GM19395 (cell line): ENCODE measurements around the gene OR4D9.
A peak's percentile ranks its signal among the peaks of the same experiment; 100 is the strongest.

ENCODE experiments used
- ATAC-seq: cut with Tn5 transposase; IDR thresholded peaks from one replicate; pipeline ENCODE4 v1.9.1; 2021; ENCODE audit warnings: mild to moderate bottlenecking, moderate library complexity; ENCODE audit not compliant: unreplicated experiment

The OR4D9 gene

DNA sequence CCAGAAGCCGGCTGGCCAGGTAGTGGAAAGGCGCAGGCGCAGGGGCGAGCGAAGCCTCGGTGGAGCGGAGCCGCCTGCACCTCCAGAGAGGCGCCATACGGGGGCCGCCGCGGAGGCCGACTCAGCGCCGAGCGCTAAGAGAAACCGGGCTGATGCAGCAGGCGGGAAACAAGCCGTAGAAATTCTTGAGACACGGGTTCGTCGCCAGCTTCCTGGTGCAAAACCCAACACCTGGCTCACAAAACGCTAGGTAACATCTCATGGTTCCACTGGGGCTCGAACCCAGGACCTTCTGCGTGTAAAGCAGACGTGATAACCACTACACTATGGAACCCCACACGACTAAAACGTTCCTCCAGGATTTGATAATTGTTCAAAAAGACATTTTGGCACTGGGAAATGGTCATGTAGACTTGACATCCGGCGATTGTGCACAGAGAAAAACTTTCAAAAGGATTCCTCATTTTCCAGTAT, 39.1 kb downstream of the OR4D9 start:
- ATAC-seq, result peak; percentile 85

DNA sequence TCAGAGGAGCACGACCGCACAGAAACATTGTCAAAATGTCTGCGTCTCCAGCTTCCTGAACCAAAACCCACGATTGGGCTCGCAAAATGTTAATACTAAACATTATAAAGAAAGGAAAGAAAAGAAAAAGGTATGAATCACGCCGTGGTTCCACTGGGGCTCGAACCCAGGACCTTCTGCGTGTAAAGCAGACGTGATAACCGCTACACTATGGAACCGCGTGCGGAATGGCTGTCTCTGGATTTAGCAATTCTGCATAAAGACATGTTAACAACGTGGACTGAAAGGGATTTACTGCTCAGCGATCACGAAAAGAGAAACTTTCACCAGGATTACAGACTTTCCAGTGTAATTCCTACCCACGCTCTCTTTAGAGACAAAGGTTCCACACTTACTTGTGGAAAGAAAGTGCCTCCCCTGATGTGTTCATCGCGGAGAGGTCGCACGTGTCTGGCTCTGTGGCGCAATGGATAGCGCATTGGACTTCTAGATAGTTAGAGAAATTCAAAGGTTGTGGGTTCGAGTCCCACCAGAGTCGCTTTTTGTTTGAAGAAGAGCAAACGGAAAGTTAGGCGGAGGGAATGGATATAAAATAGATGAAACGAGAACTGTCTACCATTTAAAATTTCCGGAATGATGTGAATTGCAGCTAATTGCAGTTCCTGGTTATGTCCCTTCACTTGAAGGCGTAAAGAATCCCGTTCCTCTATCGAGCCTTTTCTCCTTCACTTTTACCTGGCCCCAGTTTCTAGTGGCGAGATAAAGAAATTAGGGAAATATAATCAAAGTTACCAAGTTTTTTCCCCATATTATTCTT, 39.7 kb downstream of the OR4D9 start:
- ATAC-seq, result peak; percentile 48

DNA sequence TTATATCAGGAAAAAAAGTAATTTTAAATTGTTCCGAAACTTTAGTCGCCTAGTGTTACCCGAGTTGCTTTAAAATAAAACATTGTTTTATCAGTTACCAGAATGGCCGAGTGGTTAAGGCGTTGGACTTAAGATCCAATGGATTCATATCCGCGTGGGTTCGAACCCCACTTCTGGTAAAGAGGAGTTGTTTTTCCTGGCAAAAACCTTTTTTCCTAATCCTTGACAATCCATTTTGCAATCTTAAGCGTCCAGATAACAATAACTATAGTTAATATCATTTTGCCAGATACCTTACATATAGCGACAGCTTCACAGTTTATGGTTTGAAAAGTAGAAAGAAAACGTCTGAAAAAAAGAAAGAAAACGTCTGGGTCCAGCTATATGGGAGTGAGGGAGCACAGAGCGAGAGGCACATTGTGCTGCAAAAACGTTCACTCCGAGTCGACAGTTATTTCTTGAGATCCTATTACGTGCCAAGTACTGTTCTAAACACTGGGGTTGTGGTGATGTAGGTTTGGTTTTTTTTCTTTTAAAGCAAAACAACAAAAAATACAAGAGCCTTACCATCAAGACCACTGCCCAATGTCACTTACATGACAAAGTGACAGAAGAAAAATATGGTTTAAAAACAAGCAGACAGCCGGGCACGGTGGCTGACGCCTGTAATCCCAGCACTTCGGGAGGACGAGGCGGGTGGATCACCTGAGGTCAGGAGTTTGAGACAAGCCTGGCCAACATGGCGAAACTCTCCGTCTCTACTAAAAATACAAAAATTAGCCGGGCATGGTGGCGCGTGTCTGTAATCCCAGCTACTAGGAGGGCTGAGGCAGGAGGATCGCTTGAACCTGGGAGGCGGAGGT, 40.6 kb downstream of the OR4D9 start:
- ATAC-seq, result no peak

DNA sequence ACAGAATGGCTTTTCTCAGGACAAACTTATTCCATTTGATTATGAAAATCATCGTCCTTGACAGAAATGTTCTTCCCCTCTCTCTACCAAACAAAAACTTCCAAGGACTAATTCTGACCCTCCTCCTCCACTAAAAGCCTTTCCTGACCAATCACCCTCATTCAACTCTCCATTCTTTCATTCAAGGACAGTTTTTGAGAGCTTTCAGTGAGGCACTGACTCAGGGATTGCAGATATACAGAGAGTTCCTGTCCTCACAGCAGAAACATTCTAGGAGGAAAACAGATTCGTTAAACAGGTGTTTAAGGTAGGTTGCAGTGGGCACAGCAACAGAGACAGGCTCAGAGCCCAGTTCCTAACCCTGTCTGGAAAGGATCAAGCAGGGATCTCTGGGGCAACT, 41.5 kb downstream of the OR4D9 start:
- ATAC-seq, result no peak

DNA sequence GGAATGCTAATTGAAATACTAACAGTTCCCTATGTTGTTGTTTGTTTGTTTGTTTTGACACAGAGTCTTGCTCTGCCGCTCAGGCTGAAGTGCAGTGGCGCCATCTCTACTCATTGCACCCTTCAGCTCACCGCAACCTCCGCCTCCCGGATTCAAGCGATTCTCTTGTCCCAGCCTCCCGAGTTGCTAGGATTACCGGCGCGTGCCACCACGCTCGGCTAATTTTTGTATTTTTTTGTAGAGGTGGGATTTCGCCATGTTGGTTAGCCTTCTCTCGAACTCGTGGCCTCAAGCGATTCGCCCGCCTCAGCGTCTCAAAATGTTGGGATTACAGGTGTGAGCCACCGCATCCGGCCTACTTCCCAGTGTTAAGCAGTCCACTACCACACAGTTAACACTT, 42.0 kb downstream of the OR4D9 start:
- ATAC-seq, result no peak

DNA sequence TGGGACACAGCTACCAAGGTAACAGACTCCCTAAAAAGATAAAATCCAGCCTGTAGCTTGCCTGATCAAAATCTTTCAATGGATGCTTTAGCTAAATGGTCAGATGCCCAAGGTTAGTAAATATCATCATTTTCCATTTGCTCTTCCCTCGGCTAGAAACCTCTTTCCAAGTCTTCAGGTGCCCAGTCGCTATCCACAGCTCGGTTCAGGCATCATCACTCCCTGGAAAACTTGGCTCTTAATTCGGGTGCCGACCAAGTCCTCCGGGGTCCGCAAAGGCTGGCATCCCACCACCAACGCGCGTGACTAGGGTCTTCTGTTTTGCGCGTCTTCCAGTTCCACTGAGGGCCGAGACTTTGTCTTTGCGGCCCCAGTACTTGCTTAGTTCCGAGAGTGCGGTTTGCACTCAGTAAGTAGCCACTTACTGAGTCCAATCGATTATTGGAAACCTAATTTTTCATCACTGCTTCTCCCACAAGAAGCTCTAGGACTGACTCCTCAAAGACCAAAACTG, 44.3 kb downstream of the OR4D9 start:
- no peak for ATAC-seq

DNA sequence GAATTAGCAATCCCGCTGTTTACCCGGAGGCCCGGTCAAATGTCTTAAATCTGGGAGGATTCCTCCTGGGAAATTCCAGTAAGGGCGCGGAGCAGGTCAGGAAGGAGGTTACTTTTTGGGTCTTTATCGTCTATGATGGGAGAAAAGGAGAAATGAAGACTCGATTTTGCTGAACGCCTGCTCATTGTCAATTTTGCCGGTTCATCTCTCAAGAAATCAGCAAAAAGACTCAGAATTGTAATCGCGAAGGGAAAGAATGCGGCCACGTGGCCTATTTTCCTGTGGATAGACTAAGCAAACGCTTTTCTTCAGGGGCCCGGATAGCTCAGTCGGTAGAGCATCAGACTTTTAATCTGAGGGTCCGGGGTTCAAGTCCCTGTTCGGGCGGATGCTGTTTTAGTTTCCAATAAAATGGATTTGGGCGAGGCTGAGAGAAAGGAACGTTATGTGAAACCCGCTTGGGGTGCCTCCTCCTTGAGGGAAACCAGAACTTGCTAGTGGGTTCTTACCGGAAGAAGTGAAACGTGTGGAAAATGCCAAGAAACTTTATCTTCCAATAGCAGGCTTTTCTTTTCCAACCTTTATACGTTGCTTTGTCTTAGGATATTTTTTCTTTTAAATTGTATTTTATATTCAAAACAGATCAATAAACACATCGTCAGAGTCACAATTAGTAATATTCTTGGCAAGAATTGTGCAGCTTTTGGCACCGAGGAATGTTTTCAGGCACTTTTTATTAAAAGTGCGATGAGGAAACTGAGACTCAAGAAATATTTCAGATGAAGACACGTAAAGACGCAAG, 45.0 kb downstream of the OR4D9 start:
- peak; percentile 19 for ATAC-seq

DNA sequence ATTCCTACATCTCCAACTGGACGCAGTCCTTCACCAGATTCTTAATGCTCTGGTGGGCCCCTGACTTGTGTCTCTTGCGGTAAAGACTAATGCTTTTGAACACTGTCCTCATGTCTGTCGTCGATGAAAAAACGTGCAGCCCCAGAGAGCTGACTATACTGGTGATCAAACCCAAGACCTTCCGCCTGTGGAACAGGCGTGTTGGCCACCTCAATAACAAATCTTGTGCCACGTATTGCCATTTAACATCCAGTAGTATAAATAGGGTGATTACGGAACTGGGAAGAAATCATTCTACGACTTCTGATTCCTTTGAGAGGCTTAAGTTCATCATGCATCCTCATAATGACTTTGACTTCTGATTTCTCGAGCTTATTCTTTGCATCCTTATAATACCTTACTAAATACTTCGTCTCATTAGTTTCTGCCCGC, 45.6 kb downstream of the OR4D9 start:
- ATAC-seq, result peak; percentile 2

DNA sequence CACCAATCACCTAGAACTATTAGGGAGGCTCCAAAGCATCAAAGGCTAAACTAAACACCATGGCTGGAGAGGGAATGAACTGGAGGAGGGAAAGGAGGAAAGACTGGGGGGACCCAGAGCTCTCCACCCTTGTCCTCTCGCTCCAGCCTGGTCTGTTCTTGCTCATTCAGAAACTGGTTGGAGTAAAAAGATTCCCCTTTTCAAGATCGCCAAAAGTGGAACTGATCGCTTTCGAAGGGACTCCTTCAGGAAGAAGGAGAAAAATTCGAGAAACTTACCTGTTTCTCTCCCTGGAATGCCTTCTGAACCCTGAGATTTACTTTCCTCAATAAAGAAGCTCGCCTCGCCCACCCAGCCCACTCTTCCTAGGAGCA, 46.9 kb downstream of the OR4D9 start:
- no peak for ATAC-seq

DNA sequence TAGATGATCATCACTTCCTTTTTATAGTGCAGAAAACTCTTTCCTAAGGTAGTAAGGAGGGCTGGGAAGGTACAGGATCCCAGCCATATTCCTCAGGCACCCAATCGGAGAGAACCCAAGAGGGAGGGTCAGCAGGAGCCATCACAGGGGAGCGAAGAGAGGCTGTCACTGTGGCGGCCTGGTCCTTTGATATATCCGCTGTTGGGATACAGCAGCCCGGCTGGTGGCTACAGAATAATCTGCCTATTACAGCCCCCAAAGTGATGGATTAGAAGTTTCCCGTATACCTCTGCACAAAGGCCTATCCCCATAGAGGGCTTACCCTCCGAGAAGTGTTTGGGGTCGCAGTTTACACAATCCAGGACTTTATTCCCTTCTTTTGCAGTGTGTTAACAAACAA, 48.5 kb downstream of the OR4D9 start:
- peak; percentile 23 for ATAC-seq

DNA sequence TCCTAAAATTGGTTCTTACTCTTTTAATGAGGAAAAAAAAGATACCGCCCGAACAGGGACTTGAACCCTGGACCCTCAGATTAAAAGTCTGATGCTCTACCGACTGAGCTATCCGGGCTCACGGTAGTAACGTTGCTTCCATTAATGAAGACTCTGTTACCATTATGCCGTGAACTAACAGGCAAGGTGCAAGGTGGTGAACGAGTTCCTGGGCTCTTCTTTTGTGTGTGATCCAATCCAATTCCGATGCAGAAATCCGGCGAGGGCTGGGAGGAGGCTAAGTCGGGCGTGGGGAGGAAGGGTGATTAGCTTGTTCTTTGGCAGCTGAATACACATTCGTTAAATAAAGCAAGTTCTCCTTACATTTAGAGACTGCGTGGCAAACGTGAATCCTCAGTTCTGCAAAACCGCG, 49.0 kb downstream of the OR4D9 start:
- peak; percentile 45 for ATAC-seq

DNA sequence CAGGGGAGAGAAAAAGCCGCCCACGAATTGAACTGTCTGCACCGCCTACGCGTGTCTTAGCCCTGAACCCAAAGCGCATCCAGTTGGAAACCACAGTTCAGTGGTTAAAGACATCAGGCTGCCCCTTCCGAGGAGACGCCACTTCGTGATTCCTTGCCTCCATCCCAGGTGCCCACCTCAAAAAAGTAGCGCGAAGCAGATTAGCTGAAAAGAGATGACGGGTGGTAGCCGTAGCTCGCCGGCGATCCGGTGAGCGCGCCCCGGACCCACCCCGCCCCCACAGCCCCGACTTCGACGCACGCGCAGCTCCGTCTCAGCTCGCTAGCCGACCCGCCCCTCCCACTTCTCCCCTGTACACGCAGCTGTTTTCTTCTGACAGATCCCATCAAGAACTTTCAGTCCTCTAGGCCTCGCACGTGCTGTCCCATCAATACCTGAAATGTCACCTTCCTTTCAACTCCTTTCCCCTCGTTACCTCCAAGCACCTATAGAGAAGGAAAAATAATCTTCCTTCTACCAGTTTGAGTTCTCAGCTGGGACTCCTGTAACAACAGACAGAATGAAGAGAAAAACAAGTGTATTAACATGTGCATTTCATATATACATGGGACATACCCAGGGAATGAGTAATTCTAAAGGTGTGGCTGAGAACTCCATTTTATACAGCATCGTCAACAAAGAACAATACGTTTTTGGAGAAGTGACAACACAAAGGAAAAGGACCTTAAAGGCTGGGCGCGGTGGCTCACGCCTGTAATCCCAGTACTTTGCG, 49.5 kb downstream of the OR4D9 start:
- peak; percentile 46 for ATAC-seq

DNA sequence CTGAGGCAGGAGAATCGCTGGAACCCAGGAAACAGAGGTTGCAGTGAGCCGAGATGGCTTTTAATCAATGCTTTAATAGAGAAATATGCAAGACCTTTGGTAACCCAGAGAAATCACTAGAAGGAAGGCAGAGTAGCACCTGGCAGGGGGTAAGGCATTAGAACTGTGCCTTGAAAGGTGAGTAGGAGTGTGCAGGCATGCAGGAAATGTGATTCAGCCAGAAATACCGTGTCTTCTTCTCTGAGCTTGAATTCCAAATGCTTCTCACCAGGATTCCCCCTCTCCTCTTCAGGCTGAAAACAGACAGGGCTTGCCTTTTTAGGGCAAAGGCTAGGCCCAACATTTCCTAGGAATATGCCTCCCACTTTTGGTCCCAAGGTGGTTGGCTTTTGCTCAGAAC, 51.0 kb downstream of the OR4D9 start:
- no peak for ATAC-seq
